Erythroblast (primary cell): ENCODE data around the gene CYB5D1.

ENCODE experiments used
- GATA1 ChIP-seq: IDR thresholded peaks from 2 replicates; pipeline ENCODE4 v1.6.1; 2011; ENCODE audit warnings: low read depth, mild to moderate bottlenecking, control low read depth, low read length, moderate library complexity
- POLR2A ChIP-seq: IDR thresholded peaks from 2 replicates; pipeline ENCODE4 v1.6.1; 2011; ENCODE audit warnings: mild to moderate bottlenecking, low read length

DNA sequence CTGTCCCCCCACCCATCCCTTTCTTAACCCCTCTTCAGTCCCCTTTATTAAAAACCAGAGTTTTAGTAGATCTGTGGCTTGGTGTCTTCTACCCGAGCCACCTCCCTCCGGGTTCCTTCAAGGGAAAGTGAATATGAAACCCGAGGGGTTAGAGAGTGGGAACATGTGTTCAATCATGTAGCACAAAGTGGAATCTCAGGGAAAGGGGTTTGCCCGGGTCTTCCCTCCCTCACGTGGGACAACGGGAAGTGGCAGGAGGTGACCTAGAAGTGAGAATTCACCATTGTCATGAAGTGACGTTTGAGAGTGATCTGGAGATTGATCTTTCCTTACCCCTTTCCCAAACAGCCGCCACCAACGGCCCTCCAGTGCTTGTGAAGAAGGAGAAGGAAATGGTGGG, 53.3 kb downstream of the CYB5D1 start:
- TF ChIP-seq POLR2A (no peak), GATA1 (no peak)
